GM12878 (cell line): ENCODE measurements around the gene TRIM54. TPM values are rescaled to one million over a fixed set of nuclear protein-coding genes. Genes with fewer than 3 reads are reported as not detected.
A peak's percentile ranks its signal among the peaks of the same experiment; 100 is the strongest.

ENCODE experiments used
- ATAC-seq: fragments of 200-7000 bp; cut with Tn5 transposase; 3 replicates; pipeline ENCODE4 v1.9.1; 2020; ENCODE audit warnings: mild to moderate bottlenecking, moderate library complexity
- BruUV-seq: library from RNA; stranded (reverse); fragments of 400-500 nt; replicated peaks from 2 replicates; lab custom pipeline; 2021; lab: Mats Ljungman, UMichigan
- CTCF ChIA-PET: fragments of 300-600 bp; sonication (Branson Sonifier 250); formaldehyde crosslinking; extraction: SDS; loops from one replicate; lab custom pipeline; 2021; ENCODE audit warnings: inconsistent platforms; lab: Yijun Ruan, JAX
- POLR2A ChIA-PET: fragments of 350-600 bp; formaldehyde crosslinking; extraction: SDS; loops from one replicate; lab custom pipeline; 2021; ENCODE audit warnings: inconsistent platforms; lab: Charles Lee
- RAD21 ChIA-PET: fragments of 300-600 bp; sonication (Branson Sonifier 250); formaldehyde crosslinking; loops from one replicate; lab custom pipeline; 2023; ENCODE audit warnings: antibody characterized with exemption; ENCODE audit not compliant: unreplicated experiment; lab: Charles Lee
- SMC1A ChIA-PET: fragments of 300-600 bp; sonication (Branson Sonifier 250); formaldehyde crosslinking; loops from one replicate; lab custom pipeline; 2023; ENCODE audit not compliant: unreplicated experiment, uncharacterized antibody; lab: Charles Lee
- DNase-seq: peaks from one replicate; pipeline ENCODE4 v3.0.0-alpha.2; 2011; ENCODE audit warnings: low read depth, low spot score
- FAIRE-seq: peaks from 3 replicates; lab custom pipeline; 2011; peaks lifted over from hg19 to GRCh38; lab: Jason Lieb, UNC
- H2AFZ ChIP-seq: 2 replicates; pipeline ENCODE4 v1.6.0; 2011; ENCODE audit warnings: low read depth, low read length, control low read depth; ENCODE audit not compliant: control insufficient read depth
- H3K27ac ChIP-seq: 2 replicates; pipeline ENCODE4 v1.5.1; 2011; ENCODE audit warnings: control low read depth; ENCODE audit not compliant: control insufficient read depth, insufficient read depth
- H3K27me3 ChIP-seq, 2 experiments: replicated peaks in 1 of 2; 2 replicates each; pipeline versions ENCODE4 v1.6.0 to v1.6.1; 2011; ENCODE audit warnings: low read length in 1 of 2; ENCODE audit not compliant: control insufficient read depth in 2 of 2, insufficient read depth in 2 of 2
- H3K36me3 ChIP-seq, 2 experiments: 2 replicates each; pipeline ENCODE4 v1.5.1; 2011; ENCODE audit warnings: low read length in 1 of 2; ENCODE audit not compliant: control insufficient read depth in 2 of 2, insufficient read depth in 2 of 2
- H3K4me1 ChIP-seq: 2 replicates; pipeline ENCODE4 v1.6.1; 2011; ENCODE audit warnings: mild to moderate bottlenecking, low read length, moderate library complexity, mixed read lengths; ENCODE audit not compliant: control insufficient read depth, insufficient read depth
- H3K4me2 ChIP-seq: 2 replicates; pipeline ENCODE4 v1.6.0; 2011; ENCODE audit warnings: control low read depth; ENCODE audit not compliant: control insufficient read depth, insufficient read depth
- H3K4me3 ChIP-seq: fragments of 200-600 bp; sonication (generic); 2 replicates; pipeline ENCODE4 v1.5.1; 2016
- H3K79me2 ChIP-seq: 2 replicates; pipeline ENCODE4 v1.6.0; 2011; ENCODE audit warnings: low read length; ENCODE audit not compliant: control insufficient read depth, insufficient read depth
- H3K9ac ChIP-seq: 2 replicates; pipeline ENCODE4 v1.8.0; 2011; ENCODE audit warnings: low read length, control low read depth, mixed read lengths; ENCODE audit not compliant: control insufficient read depth, insufficient read depth
- H3K9me3 ChIP-seq: replicated peaks from 3 replicates; pipeline ENCODE4 v1.5.1; 2011; ENCODE audit warnings: mild to moderate bottlenecking, low read length; ENCODE audit not compliant: control insufficient read depth, insufficient read depth
- H4K20me1 ChIP-seq: 2 replicates; pipeline ENCODE4 v1.6.0; 2011; ENCODE audit not compliant: control insufficient read depth, insufficient read depth
- EGR1 ChIP-seq, 2 experiments: IDR thresholded peaks; 1 replicate in 1 of 2; 2 replicates in 1 of 2; pipeline ENCODE4 v1.6.1; 2011 to 2012; ENCODE audit warnings: low read depth in 2 of 2, low read length in 2 of 2, borderline replicate concordance in 1 of 2, mild to moderate bottlenecking in 1 of 2, moderate library complexity in 1 of 2
- HDAC2 ChIP-seq: fragments of 200-600 bp; sonication (generic); IDR thresholded peaks from 2 replicates; pipeline ENCODE4 v1.6.1; 2017
- IKZF1 ChIP-seq: fragments of 450-650 bp; conservative IDR thresholded peaks from 2 replicates; pipeline ENCODE4 v1.6.1; 2017; ENCODE audit warnings: antibody characterized with exemption, mild to moderate bottlenecking
- MYC ChIP-seq: IDR thresholded peaks from 2 replicates; pipeline ENCODE4 v1.6.1; 2011; ENCODE audit warnings: mild to moderate bottlenecking, low read length, moderate library complexity, inconsistent platforms; ENCODE audit not compliant: insufficient read depth, insufficient replicate concordance, insufficient read length, severe bottlenecking
- NR2C2 ChIP-seq: IDR thresholded peaks from 2 replicates; pipeline ENCODE4 v1.6.1; 2011; ENCODE audit warnings: borderline replicate concordance, low read depth; ENCODE audit not compliant: control insufficient read depth, insufficient read length
- POLR2AphosphoS2 ChIP-seq: IDR thresholded peaks from 2 replicates; pipeline ENCODE4 v1.6.1; 2011; ENCODE audit warnings: low read depth, mild to moderate bottlenecking, low read length, improper control_type of control experiment, moderate library complexity
- SIX5 ChIP-seq: IDR thresholded peaks from 2 replicates; pipeline ENCODE4 v1.6.1; 2011; ENCODE audit warnings: mild to moderate bottlenecking, low read depth, low read length, moderate library complexity; ENCODE audit not compliant: severe bottlenecking
- SMAD1 ChIP-seq: fragments of 450-650 bp; IDR thresholded peaks from 2 replicates; pipeline ENCODE4 v1.6.1; 2018; ENCODE audit warnings: mild to moderate bottlenecking, low read depth; ENCODE audit not compliant: partially characterized antibody
- TCF7 ChIP-seq: IDR thresholded peaks from 2 replicates; pipeline ENCODE4 v1.6.1; 2014; ENCODE audit warnings: antibody characterized with exemption, borderline replicate concordance
- ZBTB33 ChIP-seq: fragments of 450-650 bp; IDR thresholded peaks from 2 replicates; pipeline ENCODE4 v1.6.1; 2017; ENCODE audit warnings: mild to moderate bottlenecking
- WGBS: methylation state at CpG from one replicate; pipeline ENCODE4 v1.1.6; 2016; ENCODE audit warnings: low lambda C conversion rate; ENCODE audit not compliant: insufficient replicate concordance, insufficient coverage; ENCODE audit errors: missing lambda C conversion rate; 5-methylcytosine and 5-hydroxymethylcytosine counted together
- in situ Hi-C: fragments of 300-500 bp; cut with MboI; formaldehyde crosslinking; loops from 9 replicates; pipeline ENCODE4 v1.14.3; 2018; ENCODE audit warnings: mixed read lengths
- intact Hi-C: fragments of 100-400 bp; cut with micrococcal nuclease; formaldehyde crosslinking; loops from one replicate; pipeline ENCODE4 v1.14.2; 2022; ENCODE audit not compliant: unreplicated experiment
- polyA plus RNA-seq, 11 experiments: library from polyadenylated mRNA; depleted of rRNA in 4 of 11; unstranded in 6 of 11; stranded (reverse) in 5 of 11; fragments of >200 nt; fragmentation: Nextera tagmentation in 4 of 11; fragmentation: Illumina TruSeq in 1 of 11; extraction: Ambion mirVana in 4 of 11; extraction: Trizol in 1 of 11; gene quantifications; 1 replicate in 1 of 11; 2 replicates in 10 of 11; pipeline versions ENCODE4 v1.2.1 to v1.2.3, GENCODE V29; 2011 to 2016; ENCODE audit warnings: inconsistent platforms in 2 of 11, missing spikeins in 2 of 11, low read depth in 1 of 11
- total RNA-seq, 4 experiments: library from RNA; depleted of rRNA in 3 of 4; stranded (reverse); fragments of >200 nt in 3 of 4; fragmentation: Illumina TruSeq in 1 of 4; extraction: Trizol in 1 of 4; gene quantifications; 2 replicates each; pipeline versions ENCODE4 v1.2.1 to v1.2.3, GENCODE V29; 2013 to 2021
- TF ChIP-seq, protein P1 (sequence below): fragments of 450-650 bp; IDR thresholded peaks from 2 replicates; pipeline ENCODE4 v1.6.1; 2017; ENCODE audit warnings: antibody characterized with exemption, mild to moderate bottlenecking, moderate library complexity

TRIM54 gene
- total and polyA plus RNA-seq, 10 of the 15 experiments (the other 5 are each of a cell fraction or from before 2014, with no cell fraction given) = 0.03 to 0.08 TPM; not detected in 8

- Histone ChIP-seq H3K4me1 (peaks cover 18% of the 10 kb centered on the region), H4K20me1 (no peaks in the 10 kb centered on the region), H3K4me2 (no peak overlapping the region), H3K36me3 (no peaks in the 10 kb centered on the region), H3K9me3 (no peaks in the 10 kb centered on the region), H3K4me3 (no peak overlapping the region), H3K79me2 (no peaks in the 10 kb centered on the region), H3K27ac (no peak overlapping the region), H3K9ac (no peak overlapping the region), H2AFZ (no peak overlapping the region), H3K27me3 (peaks cover 26 to 40% of the 10 kb centered on the region in 2 experiments)
- SMC1A ChIA-PET = no interaction called here
- TF ChIP-seq SMAD1 (no peak), EGR1 (IDR thresholded peaks at IDR 0.05; ENCODE audit: borderline replicate concordance in 1 of 2, low read depth in 2 of 2, low read length in 2 of 2) (no peak), HDAC2 (no peak), MYC (no peak), TCF7 (no peak), POLR2AphosphoS2 (no peak), SIX5 (no peak)
- ATAC-seq (no peak), FAIRE-seq (no peak), DNase-seq (no peak)
- RAD21 ChIA-PET = interaction anchor here (0.5 kb wide), 1 partner anchor 92 kb away, joined by 3 read pairs; no protein-coding TSS in a partner anchor
- POLR2A ChIA-PET = no interaction called here
- WGBS = 69% methylated on average over 11 of the region's 11 CpGs
- BruUV-seq = no TSS peak
- CTCF ChIA-PET = interaction anchor here (0.6 kb wide), 1 partner anchor 1434 kb away, joined by 5 read pairs; no protein-coding TSS in a partner anchor
- intact Hi-C loops (no loop called here), in situ Hi-C loops (no loop called here)
Measured at GRCh38 chr2:27261241-27261925, 20.8 kb upstream of the TRIM54 start.

GRCh38 chr2:27261926-27262298, 20.3 kb upstream of the TRIM54 start:
- no peak overlapping the region for H3K9ac ChIP-seq
- H3K4me2 ChIP-seq = peak overlapping the region; percentile 82; the same call in 1 of the 2 replicates
- H3K4me1 ChIP-seq = peaks cover 18% of the 10 kb centered on the region
- H3K36me3 ChIP-seq = no peaks in the 10 kb centered on the region
- no peak overlapping the region for H3K27ac ChIP-seq
- in situ Hi-C loops = no loop called here
- POLR2A ChIA-PET = no interaction called here
- SMC1A ChIA-PET = no interaction called here
- no peaks in the 10 kb centered on the region for H3K9me3 ChIP-seq
- H4K20me1 ChIP-seq = no peaks in the 10 kb centered on the region
- DNase-seq (no peak), FAIRE-seq (no peak), ATAC-seq (no peak)
- peaks cover 24 to 41% of the 10 kb centered on the region in 2 experiments for H3K27me3 ChIP-seq
- CTCF ChIA-PET = no interaction called here
- RAD21 ChIA-PET = interaction anchor here (1.0 kb wide), 1 partner anchor 18 kb away, joined by 3 read pairs; no protein-coding TSS in a partner anchor
- H2AFZ ChIP-seq = no peak overlapping the region
- H3K79me2 ChIP-seq = no peaks in the 10 kb centered on the region
- intact Hi-C loops = no loop called here
- BruUV-seq = no TSS peak
- 19% methylated on average over 12 of the region's 40 CpGs for WGBS
- no peak overlapping the region for H3K4me3 ChIP-seq
- TF ChIP-seq ZBTB33 = no peak
- TF ChIP-seq NR2C2 = no peak
- peak; percentile 26; the same call in 1 of the 2 replicates for TF ChIP-seq IKZF1
- TF ChIP-seq MYC = no peak
- TF ChIP-seq, protein P1, sequence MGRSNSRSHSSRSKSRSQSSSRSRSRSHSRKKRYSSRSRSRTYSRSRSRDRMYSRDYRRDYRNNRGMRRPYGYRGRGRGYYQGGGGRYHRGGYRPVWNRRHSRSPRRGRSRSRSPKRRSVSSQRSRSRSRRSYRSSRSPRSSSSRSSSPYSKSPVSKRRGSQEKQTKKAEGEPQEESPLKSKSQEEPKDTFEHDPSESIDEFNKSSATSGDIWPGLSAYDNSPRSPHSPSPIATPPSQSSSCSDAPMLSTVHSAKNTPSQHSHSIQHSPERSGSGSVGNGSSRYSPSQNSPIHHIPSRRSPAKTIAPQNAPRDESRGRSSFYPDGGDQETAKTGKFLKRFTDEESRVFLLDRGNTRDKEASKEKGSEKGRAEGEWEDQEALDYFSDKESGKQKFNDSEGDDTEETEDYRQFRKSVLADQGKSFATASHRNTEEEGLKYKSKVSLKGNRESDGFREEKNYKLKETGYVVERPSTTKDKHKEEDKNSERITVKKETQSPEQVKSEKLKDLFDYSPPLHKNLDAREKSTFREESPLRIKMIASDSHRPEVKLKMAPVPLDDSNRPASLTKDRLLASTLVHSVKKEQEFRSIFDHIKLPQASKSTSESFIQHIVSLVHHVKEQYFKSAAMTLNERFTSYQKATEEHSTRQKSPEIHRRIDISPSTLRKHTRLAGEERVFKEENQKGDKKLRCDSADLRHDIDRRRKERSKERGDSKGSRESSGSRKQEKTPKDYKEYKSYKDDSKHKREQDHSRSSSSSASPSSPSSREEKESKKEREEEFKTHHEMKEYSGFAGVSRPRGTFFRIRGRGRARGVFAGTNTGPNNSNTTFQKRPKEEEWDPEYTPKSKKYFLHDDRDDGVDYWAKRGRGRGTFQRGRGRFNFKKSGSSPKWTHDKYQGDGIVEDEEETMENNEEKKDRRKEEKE = no peak
